Nephron progenitor cell (in vitro differentiated cells): ENCODE data around the gene ERG.

ENCODE experiments used
- DNase-seq: peaks from one replicate; pipeline ENCODE4 v3.0.0; 2021
- H3K27ac Mint-ChIP-seq: 2 replicates; pipeline ENCODE4 v1.8.0; 2021; ENCODE audit warnings: mild to moderate bottlenecking, moderate library complexity, mixed read lengths
- H3K27me3 Mint-ChIP-seq: 2 replicates; pipeline ENCODE4 v1.8.0; 2021; ENCODE audit warnings: mild to moderate bottlenecking, low read depth, mixed read lengths; ENCODE audit not compliant: poor library complexity
- H3K36me3 Mint-ChIP-seq: 2 replicates; pipeline ENCODE4 v1.8.0; 2021; ENCODE audit warnings: low read depth, mixed read lengths
- H3K4me1 Mint-ChIP-seq: 2 replicates; pipeline ENCODE4 v1.8.0; 2021; ENCODE audit warnings: mixed read lengths
- H3K4me3 Mint-ChIP-seq: 2 replicates; pipeline ENCODE4 v1.8.0; 2021; ENCODE audit warnings: mild to moderate bottlenecking, moderate library complexity, mixed read lengths
- H3K9me3 Mint-ChIP-seq: 2 replicates; pipeline ENCODE4 v1.8.0; 2021; ENCODE audit warnings: mild to moderate bottlenecking, moderate library complexity, mixed read lengths
- CTCF ChIP-seq: fragments of 200-600 bp; sonication (generic); IDR thresholded peaks from 2 replicates; pipeline ENCODE4 v1.5.0; 2021; ENCODE audit warnings: antibody characterized with exemption

Gene ERG

GRCh38 chr21:38388647-38389353 lies 109.5 kb downstream of the ERG start:
- peaks cover 15% of the 10 kb centered on the region for H3K4me1 Mint-ChIP-seq
- no peak for DNase-seq
- peaks cover 3% of the 10 kb centered on the region for H3K27me3 Mint-ChIP-seq
- peaks cover 4% of the 10 kb centered on the region for H3K9me3 Mint-ChIP-seq
- no peak overlapping the region for H3K27ac Mint-ChIP-seq
- H3K4me3 Mint-ChIP-seq = no peak overlapping the region
- H3K36me3 Mint-ChIP-seq = no peaks in the 10 kb centered on the region
- no peak for TF ChIP-seq CTCF

- no peaks in the 10 kb centered on the region for H3K36me3 Mint-ChIP-seq
Observed at GRCh38 chr21:38388203-38388602, 110.1 kb downstream of the ERG start.

GRCh38 chr21:38386967-38387366 lies 111.3 kb downstream of the ERG start:
- no peaks in the 10 kb centered on the region for H3K36me3 Mint-ChIP-seq
- peaks cover 3% of the 10 kb centered on the region for H3K27me3 Mint-ChIP-seq
- no peak overlapping the region for H3K27ac Mint-ChIP-seq
- peaks cover 4% of the 10 kb centered on the region for H3K9me3 Mint-ChIP-seq
- TF ChIP-seq CTCF = no peak
- H3K4me3 Mint-ChIP-seq = no peak overlapping the region
- peaks cover 10% of the 10 kb centered on the region for H3K4me1 Mint-ChIP-seq
- DNase-seq = no peak

More at GRCh38 chr21:38388203-38388602, 110.1 kb downstream of the ERG start:
- no peak for TF ChIP-seq CTCF
- Mint-ChIP-seq H3K4me1 (peaks cover 15% of the 10 kb centered on the region), H3K27me3 (peaks cover 3% of the 10 kb centered on the region), H3K27ac (no peak overlapping the region), H3K4me3 (no peak overlapping the region), H3K9me3 (peaks cover 4% of the 10 kb centered on the region)
- DNase-seq = no peak

DNA sequence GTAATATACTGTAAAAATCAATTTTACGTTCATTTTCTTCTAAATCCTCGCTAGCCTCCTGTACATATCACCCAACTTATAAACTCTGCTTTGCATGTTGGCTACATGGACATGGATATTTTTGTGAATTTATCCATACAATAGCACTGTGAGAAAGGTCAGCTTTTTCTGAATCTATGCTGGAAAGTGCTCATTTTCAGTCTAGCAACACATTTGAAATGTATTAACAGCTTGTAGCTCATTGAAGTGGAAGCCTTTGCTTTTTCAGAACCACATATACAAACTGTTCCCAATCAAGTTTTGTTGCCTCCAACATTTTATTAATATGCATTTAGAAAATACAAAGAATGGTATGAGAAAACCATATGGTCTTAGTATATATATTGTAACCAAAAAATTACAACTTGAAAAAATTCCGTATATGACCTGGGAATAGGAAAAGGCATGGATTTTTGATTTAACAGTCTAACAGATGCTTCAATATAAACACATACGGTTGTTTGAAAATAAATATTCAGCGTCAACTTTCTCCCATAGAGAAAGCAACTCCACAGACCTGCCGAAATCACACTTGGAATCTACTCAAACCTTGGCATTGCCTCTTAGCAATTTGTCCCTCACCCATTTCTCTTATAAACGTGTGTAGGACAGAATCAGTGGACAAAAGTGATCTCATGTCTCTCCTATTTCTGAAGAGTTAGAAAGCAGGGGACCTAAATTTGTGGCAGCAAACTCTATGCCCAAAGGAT lies 112.7 kb downstream of the ERG start:
- Mint-ChIP-seq H3K36me3 (no peaks in the 10 kb centered on the region), H3K27ac (no peak overlapping the region), H3K4me1 (peaks cover 14% of the 10 kb centered on the region), H3K27me3 (peaks cover 3% of the 10 kb centered on the region), H3K4me3 (no peak overlapping the region), H3K9me3 (peaks cover 4% of the 10 kb centered on the region)
- no peak for TF ChIP-seq CTCF
- DNase-seq = no peak

GRCh38 chr21:38384675-38385426 lies 113.4 kb downstream of the ERG start:
- Mint-ChIP-seq H3K4me3 (no peak overlapping the region), H3K27ac (no peak overlapping the region), H3K4me1 (peaks cover 19% of the 10 kb centered on the region), H3K36me3 (no peaks in the 10 kb centered on the region), H3K9me3 (no peaks in the 10 kb centered on the region), H3K27me3 (peaks cover 3% of the 10 kb centered on the region)
- DNase-seq = no peak
- TF ChIP-seq CTCF = no peak
